HG02981 (cell line): Measurements from ENCODE around the gene NTM.
"Not testable (repeated sequence)": the region's sequence is repeated elsewhere in the genome, so short reads cannot be mapped to it uniquely, and the experiment has no call there.

Source experiments
- ATAC-seq: cut with Tn5 transposase; IDR thresholded peaks from one replicate; pipeline ENCODE4 v1.9.1; 2021; ENCODE audit warnings: mild to moderate bottlenecking, moderate library complexity; ENCODE audit not compliant: unreplicated experiment

The NTM gene

GRCh38 chr11:131418189-131418588 lies 47.8 kb downstream of the NTM start:
- no peak for ATAC-seq

- no peak for ATAC-seq
Observed at GRCh38 chr11:131421066-131421855, 50.8 kb downstream of the NTM start.

- ATAC-seq, result no peak
Observed at GRCh38 chr11:131422029-131422428, 51.6 kb downstream of the NTM start.

- ATAC-seq, result no peak
Observed at GRCh38 chr11:131422496-131422895, 52.1 kb downstream of the NTM start.

GRCh38 chr11:131423688-131424087 lies 53.3 kb downstream of the NTM start:
- ATAC-seq, result no peak

GRCh38 chr11:131424257-131424876 lies 54.0 kb downstream of the NTM start:
- not testable (repeated sequence) for ATAC-seq

- no peak for ATAC-seq
Observed at GRCh38 chr11:131425285-131425684, 54.9 kb downstream of the NTM start.

- no peak for ATAC-seq
Observed at GRCh38 chr11:131428853-131429252, 58.4 kb downstream of the NTM start.

GRCh38 chr11:131430473-131431208 lies 60.2 kb downstream of the NTM start:
- ATAC-seq, result no peak

- no peak for ATAC-seq
Observed at GRCh38 chr11:131441051-131441810, 70.8 kb downstream of the NTM start.

GRCh38 chr11:131446590-131447275 lies 76.3 kb downstream of the NTM start:
- ATAC-seq, result no peak

GRCh38 chr11:131447277-131447815 lies 76.9 kb downstream of the NTM start:
- no peak for ATAC-seq

- no peak for ATAC-seq
Observed at GRCh38 chr11:131447898-131448297, 77.5 kb downstream of the NTM start.

- ATAC-seq, result no peak
Observed at GRCh38 chr11:131449036-131450019, 78.9 kb downstream of the NTM start.

GRCh38 chr11:131454490-131454889 lies 84.1 kb downstream of the NTM start:
- ATAC-seq, result no peak

- no peak for ATAC-seq
Observed at GRCh38 chr11:131454989-131455388, 84.6 kb downstream of the NTM start.

GRCh38 chr11:131455843-131456704 lies 85.7 kb downstream of the NTM start:
- no peak for ATAC-seq

GRCh38 chr11:131457163-131457562 lies 86.7 kb downstream of the NTM start:
- ATAC-seq, result no peak
